ENCODE data around the gene PPM1K.

The PPM1K gene

GRCh38 chr4:88217169-88217568 is 67.2 kb downstream of the PPM1K start:
- no peak for DNase-seq (ENCODE audit: low read depth in 2 of 2)

DNA sequence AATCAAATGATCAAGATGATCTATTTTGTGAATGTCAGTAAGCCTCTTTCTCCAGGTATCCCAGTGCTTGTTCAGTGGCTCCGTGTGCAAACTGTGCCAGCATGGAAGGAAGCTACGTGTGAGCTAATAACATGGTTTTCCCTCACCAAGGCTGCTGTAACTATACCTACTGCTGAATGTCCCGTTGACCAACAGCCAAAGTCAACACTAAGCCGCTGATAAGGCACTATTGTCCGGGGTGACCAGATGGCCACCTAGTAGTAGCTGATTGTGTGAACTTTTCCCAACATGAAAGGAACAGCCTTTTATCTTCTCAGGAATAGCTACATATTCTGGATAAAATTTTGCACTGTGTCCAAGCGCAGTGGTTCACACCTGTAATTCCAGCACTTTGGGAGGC is 68.0 kb downstream of the PPM1K start:
- DNase-seq (ENCODE audit: low read depth in 2 of 2), result no peak

DNA sequence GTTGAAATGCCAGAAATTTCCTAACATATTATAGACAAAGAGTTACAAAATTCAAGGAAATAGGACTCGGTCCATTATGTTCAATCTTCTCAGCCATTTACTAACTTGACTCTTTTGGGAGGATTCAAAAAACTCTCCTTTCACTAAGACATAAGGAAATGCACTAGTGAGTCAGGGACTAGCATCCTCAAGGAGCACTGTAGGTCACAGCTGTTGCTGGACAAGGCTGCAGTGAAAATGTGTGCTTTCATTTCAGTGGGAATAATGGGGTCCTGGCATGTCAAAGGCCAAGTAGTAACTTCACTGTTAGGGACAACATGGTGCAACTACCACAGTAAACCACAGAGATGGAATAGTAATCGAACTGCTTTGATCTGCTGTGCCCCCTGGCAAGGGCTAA is 69.0 kb downstream of the PPM1K start:
- DNase-seq (ENCODE audit: low read depth in 2 of 2), result no peak

GRCh38 chr4:88212253-88212561 is 72.2 kb downstream of the PPM1K start:
- no peak for DNase-seq (ENCODE audit: low read depth in 2 of 2)

GRCh38 chr4:88211473-88212252 is 72.7 kb downstream of the PPM1K start:
- DNase-seq (ENCODE audit: low read depth in 2 of 2), result peak; percentile 6 to 20

- DNase-seq (ENCODE audit: low read depth in 2 of 2), result no peak
Measured at GRCh38 chr4:88208156-88208555, 76.2 kb downstream of the PPM1K start.
